Naive thymus-derived CD4-positive, alpha-beta T cell (primary cell): ENCODE data around the gene SIRT6. TPM values are rescaled to one million over a fixed set of nuclear protein-coding genes. Genes with fewer than 3 reads are reported as not detected.
A peak's percentile ranks its signal among the peaks of the same experiment; 100 is the strongest.
"Not testable (repeated sequence)": the region's sequence is repeated elsewhere in the genome, so short reads cannot be mapped to it uniquely, and the experiment has no call there.

Source experiments
- ATAC-seq: fragments of 150-1000 bp; cut with Tn5 transposase; 2 replicates; pipeline ENCODE4 v1.10.0; 2021; ENCODE audit warnings: mild to moderate bottlenecking, moderate library complexity
- CTCF ChIA-PET: fragments of 350-600 bp; sonication (Branson Sonifier 250); formaldehyde crosslinking; loops from one replicate; lab custom pipeline; 2021; ENCODE audit warnings: antibody characterized with exemption; lab: Charles Lee
- POLR2A ChIA-PET: fragments of 350-600 bp; sonication (Branson Sonifier 250); formaldehyde crosslinking; loops from one replicate; lab custom pipeline; 2021; ENCODE audit warnings: antibody characterized with exemption, inconsistent platforms; lab: Charles Lee
- DNase-seq, 9 donors: peaks; one replicate each; pipeline versions ENCODE4 v3.0.0 to v3.0.0-alpha.2; 2020 to 2022; ENCODE audit warnings: mixed read lengths in 1 of 9
- H3K27ac ChIP-seq: one replicate; pipeline ENCODE4 v1.7.0; 2013; ENCODE audit warnings: mild to moderate bottlenecking, low read depth, low read length, moderate library complexity
- H3K27me3 ChIP-seq, 2 donors: one replicate each; pipeline ENCODE4 v1.7.0; 2013; ENCODE audit warnings: low read length in 2 of 2, mild to moderate bottlenecking in 2 of 2, moderate library complexity in 2 of 2; ENCODE audit not compliant: control insufficient read depth in 2 of 2, insufficient read depth in 2 of 2
- H3K36me3 ChIP-seq, 3 experiments: 1 replicate in 2 of 3; 2 replicates in 1 of 3; pipeline ENCODE4 v1.7.0; 2013; ENCODE audit warnings: low read length in 3 of 3, mild to moderate bottlenecking in 3 of 3, moderate library complexity in 1 of 3; ENCODE audit not compliant: insufficient read depth in 3 of 3, control insufficient read depth in 2 of 3
- H3K4me1 ChIP-seq, 2 donors: one replicate each; pipeline ENCODE4 v1.7.0; 2013; ENCODE audit warnings: low read length in 2 of 2, mild to moderate bottlenecking in 2 of 2, moderate library complexity in 1 of 2; ENCODE audit not compliant: control insufficient read depth in 2 of 2, insufficient read depth in 2 of 2
- H3K4me3 ChIP-seq: 2 replicates; pipeline ENCODE4 v1.7.0; 2013; ENCODE audit warnings: mild to moderate bottlenecking, low read length
- H3K9me3 ChIP-seq, 3 experiments: 1 replicate in 2 of 3; 2 replicates in 1 of 3; pipeline ENCODE4 v1.7.0; 2013; ENCODE audit warnings: low read length in 3 of 3; ENCODE audit not compliant: control insufficient read depth in 2 of 3
- H3K27ac Mint-ChIP-seq, 9 donors: one replicate each; pipeline ENCODE4 v1.8.0; 2020 to 2022; ENCODE audit warnings: mixed read lengths in 9 of 9, mild to moderate bottlenecking in 8 of 9, moderate library complexity in 5 of 9, inconsistent platforms in 2 of 9
- H3K27me3 Mint-ChIP-seq, 5 donors: one replicate each; pipeline ENCODE4 v1.8.0; 2021 to 2022; ENCODE audit warnings: mixed read lengths in 5 of 5, mild to moderate bottlenecking in 1 of 5
- H3K36me3 Mint-ChIP-seq, 5 donors: one replicate each; pipeline ENCODE4 v1.8.0; 2020 to 2022; ENCODE audit warnings: mixed read lengths in 5 of 5, mild to moderate bottlenecking in 3 of 5, inconsistent platforms in 1 of 5
- H3K4me1 Mint-ChIP-seq, 7 donors: one replicate each; pipeline ENCODE4 v1.8.0; 2020 to 2022; ENCODE audit warnings: mixed read lengths in 7 of 7, mild to moderate bottlenecking in 3 of 7, inconsistent platforms in 1 of 7
- H3K4me3 Mint-ChIP-seq, 10 donors: one replicate each; pipeline ENCODE4 v1.8.0; 2020 to 2022; ENCODE audit warnings: mild to moderate bottlenecking in 10 of 10, mixed read lengths in 10 of 10, moderate library complexity in 6 of 10, inconsistent platforms in 2 of 10
- H3K9me3 Mint-ChIP-seq, 11 donors: one replicate each; pipeline ENCODE4 v1.8.0; 2020 to 2022; ENCODE audit warnings: mixed read lengths in 11 of 11, mild to moderate bottlenecking in 4 of 11, inconsistent platforms in 1 of 11, moderate library complexity in 1 of 11
- intact Hi-C, 2 donors: fragments of 100-400 bp; cut with micrococcal nuclease; formaldehyde crosslinking; loops; one replicate each; pipeline ENCODE4 v1.15.1; 2023
- polyA plus RNA-seq, 2 donors: library from polyadenylated mRNA; unstranded; fragments of 300-500 nt; fragmentation: Illumina TruSeq; gene quantifications; one replicate each; pipeline ENCODE4 v1.2.3, GENCODE V29; 2021
- total RNA-seq, 6 experiments: library from RNA in 5 of 6; stranded (reverse) in 5 of 6; gene quantifications; 1 replicate in 5 of 6; 2 replicates in 1 of 6; pipeline ENCODE4 v1.2.3 and lab custom pipeline; 2021 to 2026

SIRT6 gene
- total and polyA plus RNA-seq, 7 experiments from 2014 or later = 1.1 to 41.2 (median 23.2) TPM

- POLR2A ChIA-PET = interaction anchor here (0.7 kb wide), 1 partner anchor 771 kb away, joined by 3 read pairs; no protein-coding TSS in a partner anchor
- H3K36me3 ChIP-seq, H3K9me3 Mint-ChIP-seq, H3K4me3 ChIP-seq, CTCF ChIA-PET, DNase-seq, ATAC-seq, H3K27ac ChIP-seq, H3K4me3 Mint-ChIP-seq, intact Hi-C loops, H3K36me3 Mint-ChIP-seq, H3K27ac Mint-ChIP-seq, H3K27me3 ChIP-seq, H3K9me3 ChIP-seq, H3K4me1 ChIP-seq: not testable (repeated sequence)
- Mint-ChIP-seq H3K27me3 (peaks cover 4 to 20% (median 10%) of the 10 kb centered on the region in 5 donors), H3K4me1 (peaks cover 5 to 11% (median 10%) of the 10 kb centered on the region in 7 donors)
These were observed 39.4 kb downstream of the SIRT6 start for GRCh38 chr19:4142916-4143315.

- peak overlapping the region in 3 of 10 donors; percentile 21 to 49 (median 23) for H3K4me3 Mint-ChIP-seq
- DNase-seq = peak in 6 of 9 donors; percentile 13 to 37 (median 30)
- Histone ChIP-seq H3K4me1 (peaks cover 0 to 6% of the 10 kb centered on the region in 2 donors), H3K27ac (no peak overlapping the region), H3K9me3 (no peaks in the 10 kb centered on the region), H3K4me3 (no peak overlapping the region), H3K27me3 (no peaks in the 10 kb centered on the region), H3K36me3 (no peaks in the 10 kb centered on the region)
- H3K27ac Mint-ChIP-seq = peak overlapping the region in 1 of 9 donors; percentile 72
- no peaks in the 10 kb centered on the region for H3K9me3 Mint-ChIP-seq
- H3K27me3 Mint-ChIP-seq = peaks cover 4 to 12% (median 7%) of the 10 kb centered on the region in 5 donors
- peaks cover 5 to 11% (median 10%) of the 10 kb centered on the region in 7 donors for H3K4me1 Mint-ChIP-seq
- intact Hi-C loops = loop anchor here (1.0 kb wide), 2 partner anchors 64 to 140 kb away; no protein-coding TSS in a partner anchor
- POLR2A ChIA-PET = interaction anchor here (0.6 to 2.4 kb wide), 6 partner anchors 26 to 155 kb away, joined by 3 to 14 read pairs (median 3); partner anchors contain the start of gene EEF2
- CTCF ChIA-PET = interaction anchor here (0.6 to 2.2 kb wide), 17 partner anchors 9 to 156 kb away, joined by 3 to 16 read pairs (median 4); partner anchors contain the start of gene EEF2
- peak; percentile 82 for ATAC-seq
- no peaks in the 10 kb centered on the region for H3K36me3 Mint-ChIP-seq
These were observed 42.1 kb downstream of the SIRT6 start for GRCh38 chr19:4140237-4140711.

- Mint-ChIP-seq H3K4me1 (peaks cover 5 to 11% (median 10%) of the 10 kb centered on the region in 7 donors), H3K27me3 (peaks cover 4 to 11% (median 6%) of the 10 kb centered on the region in 5 donors), H3K36me3 (no peaks in the 10 kb centered on the region), H3K9me3 (no peaks in the 10 kb centered on the region), H3K4me3 (peak overlapping the region in 9 of 10 donors; percentile 14 to 64 (median 30)), H3K27ac (peak overlapping the region in 1 of 9 donors; percentile 32)
- no peaks in the 10 kb centered on the region for H3K27me3 ChIP-seq
- H3K36me3 ChIP-seq = no peaks in the 10 kb centered on the region
- no peak overlapping the region for H3K27ac ChIP-seq
- DNase-seq (peak; percentile 64 to 92 (median 82)), ATAC-seq (peak; percentile 96)
- intact Hi-C loops = loop anchor here (1.0 to 2.0 kb wide), 7 partner anchors 15 to 153 kb away; partner anchors contain the start of genes MAP2K2 (in 1 of the 2) and ZBTB7A (in 1 of the 2)
- ChIA-PET CTCF (interaction anchor here (0.6 to 2.2 kb wide), 18 partner anchors 10 to 155 kb away, joined by 3 to 16 read pairs (median 4); partner anchors contain the start of gene EEF2), POLR2A (interaction anchor here (0.5 to 2.4 kb wide), 6 partner anchors 65 to 154 kb away, joined by 3 to 14 read pairs (median 4); partner anchors contain the start of gene EEF2)
- H3K4me3 ChIP-seq = no peak overlapping the region
- H3K9me3 ChIP-seq = no peaks in the 10 kb centered on the region
- peaks cover 0 to 6% of the 10 kb centered on the region in 2 donors for H3K4me1 ChIP-seq
These were observed 42.6 kb downstream of the SIRT6 start for GRCh38 chr19:4139614-4140236.

GRCh38 chr19:4138445-4138844, 43.9 kb downstream of the SIRT6 start:
- intact Hi-C loops = loop anchor here in 1 of 2 donors (2.0 kb wide), 1 partner anchor 88 kb away; no protein-coding TSS in a partner anchor
- Histone ChIP-seq H3K27me3 (no peaks in the 10 kb centered on the region), H3K9me3 (no peaks in the 10 kb centered on the region), H3K36me3 (no peaks in the 10 kb centered on the region), H3K4me1 (peaks cover 0 to 6% of the 10 kb centered on the region in 2 donors), H3K4me3 (no peak overlapping the region), H3K27ac (no peak overlapping the region)
- H3K4me3 Mint-ChIP-seq = no peak overlapping the region
- peaks cover 5 to 11% (median 10%) of the 10 kb centered on the region in 7 donors for H3K4me1 Mint-ChIP-seq
- H3K36me3 Mint-ChIP-seq = no peaks in the 10 kb centered on the region
- CTCF ChIA-PET = interaction anchor here (0.7 to 1.4 kb wide), 3 partner anchors 149 to 484 kb away, joined by 4 read pairs; no protein-coding TSS in a partner anchor
- no peak overlapping the region for H3K27ac Mint-ChIP-seq
- ATAC-seq (no peak), DNase-seq (no peak)
- peaks cover 0 to 2% (median 1%) of the 10 kb centered on the region in 5 donors for H3K27me3 Mint-ChIP-seq
- POLR2A ChIA-PET = interaction anchor here (1.2 to 2.4 kb wide), 2 partner anchors 132 to 153 kb away, joined by 3 to 14 read pairs; partner anchors contain the start of gene EEF2
- no peaks in the 10 kb centered on the region for H3K9me3 Mint-ChIP-seq

GRCh38 chr19:4136680-4137088, 45.7 kb downstream of the SIRT6 start:
- Mint-ChIP-seq H3K9me3 (no peaks in the 10 kb centered on the region), H3K27me3 (peaks cover 0 to 2% (median 0%) of the 10 kb centered on the region in 5 donors), H3K27ac (no peak overlapping the region), H3K4me3 (no peak overlapping the region), H3K36me3 (no peaks in the 10 kb centered on the region), H3K4me1 (peaks cover 5 to 11% (median 10%) of the 10 kb centered on the region in 7 donors)
- intact Hi-C loops = no loop called here
- CTCF ChIA-PET = no interaction called here
- no peaks in the 10 kb centered on the region for H3K36me3 ChIP-seq
- peaks cover 0 to 6% of the 10 kb centered on the region in 2 donors for H3K4me1 ChIP-seq
- no peaks in the 10 kb centered on the region for H3K27me3 ChIP-seq
- H3K27ac ChIP-seq = no peak overlapping the region
- H3K4me3 ChIP-seq = no peak overlapping the region
- DNase-seq (no peak), ATAC-seq (no peak)
- POLR2A ChIA-PET = no interaction called here
- no peaks in the 10 kb centered on the region for H3K9me3 ChIP-seq

GRCh38 chr19:4135386-4135785, 47.0 kb downstream of the SIRT6 start:
- POLR2A ChIA-PET, H3K27me3 Mint-ChIP-seq: not testable (repeated sequence)

More at GRCh38 chr19:4135386-4135785, 47.0 kb downstream of the SIRT6 start:
- CTCF ChIA-PET = interaction anchor here (0.6 kb wide), 1 partner anchor 447 kb away, joined by 3 read pairs; no protein-coding TSS in a partner anchor
- intact Hi-C loops, H3K9me3 ChIP-seq, H3K4me3 ChIP-seq, H3K4me1 ChIP-seq, H3K9me3 Mint-ChIP-seq, ATAC-seq, H3K27ac ChIP-seq, H3K36me3 ChIP-seq, H3K27me3 ChIP-seq, H3K36me3 Mint-ChIP-seq, H3K4me3 Mint-ChIP-seq, DNase-seq, H3K27ac Mint-ChIP-seq: not testable (repeated sequence)
- H3K4me1 Mint-ChIP-seq = peaks cover 5 to 12% (median 8%) of the 10 kb centered on the region in 7 donors
